ENCODE measurements around the gene SDK2. TPM values are rescaled to one million over a fixed set of nuclear protein-coding genes. Genes with fewer than 3 reads are reported as not detected.

SDK2 gene
- total RNA-seq, 1 experiment from 2014 or later = 0.14 TPM

DNA sequence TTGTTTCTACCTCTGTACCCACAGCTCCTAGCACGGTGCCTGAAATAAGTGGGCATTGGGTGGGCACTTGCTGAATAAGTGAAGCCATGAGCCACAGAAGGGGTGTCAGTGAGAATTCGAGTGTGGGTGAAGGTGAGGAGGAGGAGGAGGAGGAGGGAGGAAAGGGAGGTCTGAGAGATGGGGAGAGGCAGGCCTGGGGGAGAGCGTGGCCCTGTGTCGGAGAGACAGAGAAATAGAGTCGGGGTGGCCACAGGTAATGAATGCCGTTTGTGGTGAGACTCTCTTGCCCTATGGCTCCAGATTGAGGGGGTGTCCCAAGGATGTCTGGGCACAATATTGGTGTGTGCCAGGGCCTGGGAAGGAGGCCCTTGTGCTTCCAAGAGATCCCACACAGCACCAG, 49.2 kb downstream of the SDK2 start:
- in situ Hi-C loops (cut with HindIII; ENCODE audit: low pct_unique_long_range_greater_than_20kb, low sequenced_read_pairs) = no loop called here

DNA sequence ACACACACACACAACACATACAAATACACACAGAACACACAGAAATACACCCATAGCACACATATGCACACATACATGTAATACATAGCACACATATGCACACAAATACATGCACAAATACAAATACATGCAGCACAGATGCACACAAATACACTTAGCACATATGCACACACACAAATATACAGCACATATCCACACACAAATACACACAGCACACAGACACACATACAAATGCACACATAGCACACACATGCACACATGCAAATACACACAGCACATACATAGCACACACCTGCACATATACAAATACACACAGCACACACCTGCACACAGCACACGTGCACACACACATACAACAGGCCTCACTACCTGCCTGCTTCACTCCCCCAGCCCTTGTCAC, 49.6 kb downstream of the SDK2 start:
- in situ Hi-C loops (cut with HindIII; ENCODE audit: low pct_unique_long_range_greater_than_20kb, low sequenced_read_pairs) = no loop called here
- no peak for DNase-seq (ENCODE audit: low read depth)

More for the DNA sequence above, 49.2 kb downstream of the SDK2 start:
- DNase-seq (ENCODE audit: low read depth) = no peak

GRCh38 chr17:73594025-73594424, 50.2 kb downstream of the SDK2 start:
- in situ Hi-C loops (cut with HindIII; ENCODE audit: low pct_unique_long_range_greater_than_20kb, low sequenced_read_pairs) = no loop called here
- DNase-seq (ENCODE audit: low read depth) = no peak

- DNase-seq (ENCODE audit: low read depth) = no peak
- in situ Hi-C loops (cut with HindIII; ENCODE audit: low pct_unique_long_range_greater_than_20kb, low sequenced_read_pairs) = no loop called here
Observed at GRCh38 chr17:73593249-73593965, 50.8 kb downstream of the SDK2 start.

- in situ Hi-C loops (cut with HindIII; ENCODE audit: low pct_unique_long_range_greater_than_20kb, low sequenced_read_pairs) = no loop called here
- no peak for DNase-seq (ENCODE audit: low read depth)
Observed at GRCh38 chr17:73592501-73592961, 51.7 kb downstream of the SDK2 start.

- DNase-seq (ENCODE audit: low read depth) = no peak
- in situ Hi-C loops (cut with HindIII; ENCODE audit: low pct_unique_long_range_greater_than_20kb, low sequenced_read_pairs) = no loop called here
Observed at GRCh38 chr17:73592079-73592415, 52.2 kb downstream of the SDK2 start.

GRCh38 chr17:73591296-73592078, 52.8 kb downstream of the SDK2 start:
- in situ Hi-C loops (cut with HindIII; ENCODE audit: low pct_unique_long_range_greater_than_20kb, low sequenced_read_pairs) = no loop called here
- no peak for DNase-seq (ENCODE audit: low read depth)

DNA sequence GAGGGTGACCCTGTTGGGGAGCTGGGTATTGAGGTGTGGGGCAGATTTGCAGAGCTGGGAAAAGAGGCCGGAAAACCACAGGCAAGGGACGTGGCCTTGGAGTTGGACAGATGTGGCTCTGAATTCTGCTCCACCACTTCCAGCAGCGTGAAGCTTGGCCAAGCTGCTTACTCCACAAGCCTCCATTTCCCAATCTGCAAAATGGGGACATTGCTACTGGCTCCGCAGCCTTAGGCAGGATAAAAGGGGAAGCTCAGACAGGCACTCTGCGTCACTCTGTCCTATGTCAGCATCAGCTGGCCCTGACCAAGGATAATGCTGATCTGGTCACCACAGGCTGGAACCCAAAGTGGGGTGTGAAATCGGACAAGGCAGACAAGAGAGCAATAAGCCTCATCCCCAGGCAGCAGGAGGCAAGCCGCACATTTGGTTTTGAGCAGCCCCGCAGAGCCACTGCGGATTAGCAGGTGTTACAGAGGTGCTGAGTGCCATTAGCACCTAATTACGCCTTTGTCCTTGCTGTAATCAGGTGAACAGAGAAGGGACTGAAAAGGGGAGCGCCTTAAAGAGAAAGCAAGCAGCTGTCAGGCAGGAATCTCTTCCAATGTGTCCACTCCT, 54.8 kb downstream of the SDK2 start:
- in situ Hi-C loops (cut with HindIII; ENCODE audit: low pct_unique_long_range_greater_than_20kb, low sequenced_read_pairs) = no loop called here
- no peak for DNase-seq (ENCODE audit: low read depth)

DNA sequence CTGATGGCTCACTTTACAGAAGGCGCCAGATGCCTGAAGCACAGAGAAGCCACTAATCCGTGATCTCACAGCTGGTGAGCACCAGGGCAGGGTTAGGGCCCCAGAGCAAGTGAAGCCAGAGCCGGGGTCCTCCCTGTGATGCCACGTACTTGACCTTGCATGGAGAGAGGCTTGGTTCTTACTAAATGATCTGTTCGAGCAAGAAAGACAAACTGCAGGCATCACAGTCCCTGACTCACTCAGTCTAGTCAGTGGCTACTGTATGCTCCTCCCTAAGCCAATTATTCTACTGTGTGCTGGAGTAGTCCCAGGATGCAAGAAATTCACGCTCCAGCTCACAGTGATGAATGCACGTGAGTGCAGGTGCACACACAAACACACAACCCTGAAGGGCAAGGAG, 55.4 kb downstream of the SDK2 start:
- DNase-seq (ENCODE audit: low read depth) = peak; percentile 60
- in situ Hi-C loops (cut with HindIII; ENCODE audit: low pct_unique_long_range_greater_than_20kb, low sequenced_read_pairs) = no loop called here

DNA sequence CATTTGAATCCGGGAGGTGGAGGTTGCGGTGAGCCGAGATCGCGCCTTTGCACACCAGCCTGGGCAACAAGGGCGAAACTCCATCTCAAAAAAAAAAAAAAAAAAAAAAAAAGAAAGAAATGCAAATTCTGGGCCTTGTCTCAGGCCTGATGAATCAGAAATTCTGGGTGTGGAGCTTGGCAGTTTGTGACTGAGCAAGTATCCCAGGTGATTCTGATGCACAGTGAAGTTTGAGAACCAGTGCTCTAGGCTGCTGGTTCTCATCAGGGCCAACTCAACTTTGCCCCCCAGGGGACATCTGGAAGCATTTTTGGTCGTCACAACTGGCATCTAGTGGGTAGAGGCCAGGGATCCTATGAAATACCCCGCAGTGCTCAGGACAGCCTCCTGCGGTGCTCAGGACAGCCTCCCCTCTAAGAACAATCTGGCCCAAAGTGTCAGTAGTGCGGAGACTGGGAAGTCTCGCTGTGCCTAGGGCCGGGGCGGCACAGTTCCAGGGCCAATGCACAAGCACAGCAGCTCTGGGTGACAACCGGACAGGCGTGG, 55.9 kb downstream of the SDK2 start:
- DNase-seq (ENCODE audit: low read depth) = peak; percentile 12
- in situ Hi-C loops (cut with HindIII; ENCODE audit: low pct_unique_long_range_greater_than_20kb, low sequenced_read_pairs) = no loop called here

- in situ Hi-C loops (cut with HindIII; ENCODE audit: low pct_unique_long_range_greater_than_20kb, low sequenced_read_pairs) = no loop called here
- DNase-seq (ENCODE audit: low read depth) = peak; percentile 77
Observed at GRCh38 chr17:73586921-73587602, 57.2 kb downstream of the SDK2 start.

- DNase-seq (ENCODE audit: low read depth) = peak; percentile 80
- in situ Hi-C loops (cut with HindIII; ENCODE audit: low pct_unique_long_range_greater_than_20kb, low sequenced_read_pairs) = no loop called here
Observed at GRCh38 chr17:73586275-73586832, 57.9 kb downstream of the SDK2 start.

- no peak for DNase-seq (ENCODE audit: low read depth)
- in situ Hi-C loops (cut with HindIII; ENCODE audit: low pct_unique_long_range_greater_than_20kb, low sequenced_read_pairs) = no loop called here
Observed at GRCh38 chr17:73585583-73585982, 58.7 kb downstream of the SDK2 start.

GRCh38 chr17:73584987-73585386, 59.3 kb downstream of the SDK2 start:
- no peak for DNase-seq (ENCODE audit: low read depth)
- in situ Hi-C loops (cut with HindIII; ENCODE audit: low pct_unique_long_range_greater_than_20kb, low sequenced_read_pairs) = no loop called here

DNA sequence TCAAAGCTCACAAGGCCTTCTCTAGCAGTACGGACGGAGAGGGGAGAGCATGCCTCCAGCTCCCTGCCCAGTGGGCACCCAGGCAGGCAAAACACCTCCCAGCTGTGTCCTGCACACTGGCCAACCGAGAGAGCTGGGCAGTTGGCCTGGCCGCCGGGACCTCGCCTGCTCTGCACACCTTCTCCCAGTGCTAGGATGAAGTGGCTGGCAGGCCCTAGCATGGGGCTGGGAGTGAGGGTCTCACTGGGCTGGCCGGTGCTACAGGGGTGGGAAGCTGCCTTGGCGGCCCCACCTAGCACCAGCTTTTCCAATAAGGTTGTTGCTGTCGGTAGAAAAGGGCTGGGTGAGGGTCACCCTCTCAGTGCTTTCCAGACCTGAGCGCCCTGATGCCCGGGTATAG, 60.2 kb downstream of the SDK2 start:
- in situ Hi-C loops (cut with HindIII; ENCODE audit: low pct_unique_long_range_greater_than_20kb, low sequenced_read_pairs) = no loop called here
- no peak for DNase-seq (ENCODE audit: low read depth)

DNA sequence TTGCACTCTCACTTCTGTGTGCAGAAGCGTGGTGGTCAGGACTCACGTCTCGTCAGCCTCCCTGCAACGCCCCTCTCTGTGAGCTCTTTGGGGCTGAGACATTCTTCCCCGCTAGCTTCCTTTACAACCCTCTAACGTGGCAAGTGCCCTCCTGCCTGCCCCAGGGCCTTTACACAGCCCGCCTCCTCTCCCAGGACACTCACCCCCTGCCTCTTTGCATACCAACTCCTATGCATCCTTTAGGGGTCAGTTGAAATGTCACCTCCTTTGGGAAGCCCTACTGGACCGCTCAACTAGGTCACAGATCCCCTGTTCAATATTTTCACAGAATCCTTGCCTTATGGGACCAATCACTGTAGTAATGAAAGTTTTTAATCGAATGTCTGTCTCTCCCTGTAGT, 61.4 kb downstream of the SDK2 start:
- in situ Hi-C loops (cut with HindIII; ENCODE audit: low pct_unique_long_range_greater_than_20kb, low sequenced_read_pairs) = no loop called here
- no peak for DNase-seq (ENCODE audit: low read depth)

DNA sequence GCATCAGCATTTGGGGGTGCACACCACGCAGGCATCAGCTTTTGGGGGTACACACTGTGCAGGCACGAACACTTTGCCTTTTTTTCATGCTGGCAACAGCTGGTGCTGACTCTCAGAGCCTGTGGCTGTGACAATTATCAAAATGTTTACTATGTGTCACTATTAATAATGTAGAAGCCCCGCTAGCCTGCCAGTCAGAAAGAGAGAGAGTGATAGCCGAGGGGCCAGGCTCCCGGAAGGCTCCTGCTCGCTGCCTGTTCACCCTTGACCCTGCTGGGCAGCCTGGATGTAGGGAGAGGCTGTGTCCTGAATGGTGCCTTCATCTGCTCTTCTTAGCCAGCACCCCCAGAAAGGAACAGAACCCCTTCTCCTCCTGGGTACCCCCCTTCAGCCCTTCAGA, 61.9 kb downstream of the SDK2 start:
- no peak for DNase-seq (ENCODE audit: low read depth)
- in situ Hi-C loops (cut with HindIII; ENCODE audit: low pct_unique_long_range_greater_than_20kb, low sequenced_read_pairs) = no loop called here

DNA sequence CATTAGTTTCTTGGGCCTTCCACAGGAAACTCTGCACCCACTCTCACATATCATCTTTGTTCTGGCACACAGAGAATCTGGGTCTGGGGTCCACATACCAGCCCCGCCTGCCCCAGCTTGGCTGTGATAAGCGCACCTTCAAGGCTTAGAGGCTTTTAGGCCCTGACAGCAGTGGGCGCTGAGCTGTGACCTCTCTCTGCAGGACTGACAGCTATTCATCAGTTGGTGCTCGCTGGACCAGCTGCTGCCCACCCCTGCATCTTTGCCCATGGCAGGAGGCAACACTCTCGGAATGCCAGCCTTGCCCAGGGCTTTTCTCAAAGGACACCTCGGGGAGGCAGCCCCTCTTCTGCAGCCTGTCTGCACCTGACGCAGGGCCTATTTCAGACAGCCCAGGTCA, 62.9 kb downstream of the SDK2 start:
- no peak for DNase-seq (ENCODE audit: low read depth)
- in situ Hi-C loops (cut with HindIII; ENCODE audit: low pct_unique_long_range_greater_than_20kb, low sequenced_read_pairs) = no loop called here

All from Caki2 (cell line).